ENCODE results near the gene ID4.

- TF ChIP-seq, protein P1, sequence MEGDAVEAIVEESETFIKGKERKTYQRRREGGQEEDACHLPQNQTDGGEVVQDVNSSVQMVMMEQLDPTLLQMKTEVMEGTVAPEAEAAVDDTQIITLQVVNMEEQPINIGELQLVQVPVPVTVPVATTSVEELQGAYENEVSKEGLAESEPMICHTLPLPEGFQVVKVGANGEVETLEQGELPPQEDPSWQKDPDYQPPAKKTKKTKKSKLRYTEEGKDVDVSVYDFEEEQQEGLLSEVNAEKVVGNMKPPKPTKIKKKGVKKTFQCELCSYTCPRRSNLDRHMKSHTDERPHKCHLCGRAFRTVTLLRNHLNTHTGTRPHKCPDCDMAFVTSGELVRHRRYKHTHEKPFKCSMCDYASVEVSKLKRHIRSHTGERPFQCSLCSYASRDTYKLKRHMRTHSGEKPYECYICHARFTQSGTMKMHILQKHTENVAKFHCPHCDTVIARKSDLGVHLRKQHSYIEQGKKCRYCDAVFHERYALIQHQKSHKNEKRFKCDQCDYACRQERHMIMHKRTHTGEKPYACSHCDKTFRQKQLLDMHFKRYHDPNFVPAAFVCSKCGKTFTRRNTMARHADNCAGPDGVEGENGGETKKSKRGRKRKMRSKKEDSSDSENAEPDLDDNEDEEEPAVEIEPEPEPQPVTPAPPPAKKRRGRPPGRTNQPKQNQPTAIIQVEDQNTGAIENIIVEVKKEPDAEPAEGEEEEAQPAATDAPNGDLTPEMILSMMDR (IDR thresholded peaks at IDR 0.05), result no peak
- no peak for TF ChIP-seq POLR2A (IDR thresholded peaks at IDR 0.05)
These were observed 25.6 kb upstream of the ID4 start for GRCh38 chr6:19811397-19812079.

All from uterus (tissue), 2 donors.